HepG2 (cell line): Measurements from ENCODE around the gene PRCD. TPM values are rescaled to one million over a fixed set of nuclear protein-coding genes. Genes with fewer than 3 reads are reported as not detected.

Experiments used
- ARNT ChIP-seq: fragments of 450-650 bp; IDR thresholded peaks from 2 replicates; pipeline ENCODE4 v1.6.1; 2017
- CEBPZ ChIP-seq: IDR thresholded peaks from 2 replicates; pipeline ENCODE4 v1.6.1; 2012; ENCODE audit warnings: low read length, improper control_type of control experiment
- ETV6 ChIP-seq: sonication (generic); formaldehyde crosslinking; conservative IDR thresholded peaks from 2 replicates; pipeline ENCODE4 v1.4.0; 2020; ENCODE audit warnings: missing genetic modification reagents
- GLMP ChIP-seq: sonication (generic); formaldehyde crosslinking; IDR thresholded peaks from 2 replicates; pipeline ENCODE4 v1.9.0; 2021; ENCODE audit warnings: missing genetic modification reagents, mild to moderate bottlenecking, borderline replicate concordance
- MBNL3 ChIP-seq: fragments of 250-450 bp; sonication (Bioruptor Pico); conservative IDR thresholded peaks from 2 replicates; pipeline ENCODE4 v1.8.0; 2022; ENCODE audit warnings: mild to moderate bottlenecking, inconsistent platforms
- NR2F6 ChIP-seq, 2 experiments: IDR thresholded peaks; 2 replicates each; pipeline ENCODE4 v1.6.1; 2016; ENCODE audit warnings: antibody characterized with exemption in 1 of 2, mild to moderate bottlenecking in 1 of 2
- PBX3 ChIP-seq: sonication (generic); formaldehyde crosslinking; IDR thresholded peaks from 2 replicates; pipeline ENCODE4 v1.8.1; 2023; ENCODE audit warnings: missing genetic modification reagents, inconsistent platforms, borderline replicate concordance
- PHB2 ChIP-seq: fragments of 450-650 bp; IDR thresholded peaks from 2 replicates; pipeline ENCODE4 v1.6.1; 2018; ENCODE audit not compliant: partially characterized antibody
- POLR2AphosphoS5 ChIP-seq: IDR thresholded peaks from 2 replicates; pipeline ENCODE4 v1.6.1; 2012; ENCODE audit warnings: low read depth, low read length
- PREB ChIP-seq: sonication (generic); formaldehyde crosslinking; IDR thresholded peaks from 2 replicates; pipeline ENCODE4 v1.4.0; 2020; ENCODE audit warnings: missing genetic modification reagents
- RNF2 ChIP-seq: fragments of 450-650 bp; conservative IDR thresholded peaks from 2 replicates; pipeline ENCODE4 v1.6.1; 2016; ENCODE audit warnings: low read depth
- THAP11 ChIP-seq: IDR thresholded peaks from 2 replicates; pipeline ENCODE4 v1.6.1; 2016; ENCODE audit warnings: missing biosample characterization, missing genetic modification reagents
- ZBTB33 ChIP-seq: sonication (generic); formaldehyde crosslinking; IDR thresholded peaks from 2 replicates; pipeline ENCODE4 v1.4.0; 2020; ENCODE audit warnings: missing genetic modification reagents
- ZBTB4 ChIP-seq: sonication (generic); formaldehyde crosslinking; IDR thresholded peaks from 2 replicates; pipeline ENCODE4 v1.4.0; 2020; ENCODE audit warnings: missing genetic modification reagents, mild to moderate bottlenecking, borderline replicate concordance
- ZNF33B ChIP-seq: sonication (generic); formaldehyde crosslinking; IDR thresholded peaks from 2 replicates; pipeline ENCODE4 v1.5.1; 2020; ENCODE audit warnings: mild to moderate bottlenecking, missing genetic modification reagents
- ZNF350 ChIP-seq: sonication (generic); formaldehyde crosslinking; IDR thresholded peaks from 2 replicates; pipeline ENCODE4 v1.4.0; 2020; ENCODE audit warnings: mild to moderate bottlenecking, low read depth, missing genetic modification reagents, borderline replicate concordance
- polyA plus RNA-seq, 8 experiments: library from polyadenylated mRNA; depleted of rRNA in 3 of 8; stranded (reverse) in 7 of 8; unstranded in 1 of 8; fragments of >200 nt; fragmentation: Illumina TruSeq in 4 of 8; extraction: Trizol in 4 of 8; gene quantifications; 2 replicates each; pipeline versions ENCODE4 v1.2.1 to v1.2.3, GENCODE V29; 2011 to 2016; ENCODE audit warnings: low read depth in 4 of 8, missing spikeins in 1 of 8, mixed read lengths in 1 of 8; ENCODE audit not compliant: insufficient read depth in 1 of 8
- total RNA-seq, 5 experiments: library from RNA; depleted of rRNA; stranded (reverse); fragments of >200 nt; fragmentation: Illumina TruSeq; extraction: Trizol; gene quantifications; 2 replicates each; pipeline ENCODE4 v1.2.3, GENCODE V29; 2016; ENCODE audit warnings: low read depth in 1 of 5

The PRCD gene
- total and polyA plus RNA-seq, 2 of the 13 experiments (the other 11 are each of a cell fraction or from before 2014, with no cell fraction given), result 0.51 TPM; not detected in 1

GRCh38 chr17:76501018-76501826 is 38.6 kb upstream of the PRCD start, which contains the start of gene RHBDF2 (continued):
- TF ChIP-seq PHB2 (no peak), ETV6 (CRISPR knock-in tag) (0 out of 2 replicates have a peak, but pooled peaks have one; percentile 41), ZNF350 (CRISPR knock-in tag) (no peak), ZBTB33 (CRISPR knock-in tag) (no peak; the same call in 1 of the 2 replicates), NR2F6 (IDR thresholded peaks at IDR 0.05) (no peak), NR2F6 (CRISPR knock-in tag; IDR thresholded peaks at IDR 0.05) (peak; percentile 11), GLMP (CRISPR knock-in tag) (0 out of 2 replicates have a peak, but pooled peaks have one; percentile 18), MBNL3 (CRISPR knock-in tag) (no peak), POLR2AphosphoS5 (peak; percentile 83), PREB (CRISPR knock-in tag) (0 out of 2 replicates have a peak, but pooled peaks have one; percentile 28), ZNF33B (CRISPR knock-in tag) (no peak), ZBTB4 (CRISPR knock-in tag) (no peak), RNF2 (0 out of 2 replicates have a peak, but pooled peaks have one; percentile 77), PBX3 (CRISPR knock-in tag) (no peak), ARNT (no peak), THAP11 (CRISPR knock-in tag) (no peak), CEBPZ (no peak)
